ENCODE data around the gene GLIPR2. TPM values are rescaled to one million over a fixed set of nuclear protein-coding genes. Genes with fewer than 3 reads are reported as not detected.

GLIPR2 gene
- total and polyA plus RNA-seq, 2 of the 4 experiments (the other 2 are of a cell fraction): 35.8 to 43.3 TPM

GRCh38 chr9:36177571-36177970 is 41.0 kb downstream of the GLIPR2 start:
- dilution Hi-C loops (cut with HindIII; ENCODE audit: low sequenced_read_pairs, unreplicated experiment): no loop called here
- H4K20me1 ChIP-seq (ENCODE audit: insufficient read depth, low read length): no peaks in the 10 kb centered on the region

More at GRCh38 chr9:36177571-36177970, 41.0 kb downstream of the GLIPR2 start:
- Histone ChIP-seq H2BK15ac (ENCODE audit: low read depth, low read length) (no peak overlapping the region), H2BK20ac (ENCODE audit: low read depth, low read length) (no peak overlapping the region), H4K8ac (ENCODE audit: low read depth in 2 of 2, low read length in 2 of 2) (no peak overlapping the region), H4K5ac (ENCODE audit: low read depth, low read length) (no peak overlapping the region), H3K23ac (ENCODE audit: low read depth, low read length) (no peak overlapping the region), H3K36me3 (ENCODE audit: control insufficient read depth, insufficient read depth, low read length) (no peaks in the 10 kb centered on the region), H3K9ac (ENCODE audit: low read depth, low read length) (no peak overlapping the region), H2BK5ac (ENCODE audit: low read depth, low read length, poor library complexity, severe bottlenecking) (no peak overlapping the region), H3K4me1 (ENCODE audit: control insufficient read depth, insufficient read depth, low read length) (peaks cover 2% of the 10 kb centered on the region; the same call in 1 of the 2 replicates), H4K91ac (ENCODE audit: insufficient read depth, low read depth, low read length) (no peak overlapping the region), H3K14ac (replicated peaks; ENCODE audit: low read depth, low read length) (no peak overlapping the region), H2AFZ (replicated peaks; ENCODE audit: low read length, poor library complexity) (no peak overlapping the region), H3K27me3 (ENCODE audit: control insufficient read depth, insufficient read depth, low read length) (no peaks in the 10 kb centered on the region), H2AK9ac (replicated peaks; ENCODE audit: low read depth, low read length, poor library complexity) (no peak overlapping the region), H3K4ac (ENCODE audit: low read depth, low read length) (no peak overlapping the region), H3K9me1 (ENCODE audit: insufficient read depth, low read length) (no peaks in the 10 kb centered on the region), H3K79me1 (ENCODE audit: low read depth in 1 of 2, low read length in 2 of 2) (no peaks in the 10 kb centered on the region), H2BK120ac (ENCODE audit: low read depth, low read length) (no peak overlapping the region), H3K18ac (ENCODE audit: low read depth, low read length) (no peak overlapping the region), H3K4me3 (ENCODE audit: insufficient read depth, low read depth, low read length) (no peak overlapping the region), H3K27ac (ENCODE audit: insufficient read depth, low read length) (peak overlapping the region; percentile 61; the same call in 1 of the 2 replicates), H3K56ac (ENCODE audit: extremely low read depth, insufficient read depth, low read length) (no peak overlapping the region), H2AK5ac (ENCODE audit: low read depth, low read length) (no peak overlapping the region), H3K9me3 (ENCODE audit: control insufficient read depth, insufficient read depth, low read length) (peaks cover 3% of the 10 kb centered on the region; the same call in 1 of the 2 replicates), H3K4me2 (ENCODE audit: low read depth, low read length) (no peak overlapping the region)
- ChIA-PET CTCF (no interaction called here), POLR2A (ENCODE audit: unreplicated experiment) (interaction anchor here (0.6 kb wide), 1 partner anchor 78 kb away, joined by 11 read pairs; no protein-coding TSS in a partner anchor)
- DNase-seq: no peak
- ATAC-seq (ENCODE audit: low read depth): no peak
- no TSS peak for BruUV-seq (replicated peaks)
- intact Hi-C loops (cut with micrococcal nuclease) (no loop called here), in situ Hi-C loops (cut with MboI; ENCODE audit: low sequenced_read_pairs) (loop anchor here (10.0 kb wide), 1 partner anchor 213 kb away; no protein-coding TSS in a partner anchor)
- WGBS, 2 experiments (ENCODE audit: extremely low coverage in 2 of 2, insufficient read length in 1 of 2): no CpG with 5 or more reads among the region's 4 CpGs
- TF ChIP-seq SMC3 (IDR thresholded peaks at IDR 0.05; ENCODE audit: low read depth, low read length) (no peak), CTCF (conservative IDR thresholded peaks at IDR 0.05; ENCODE audit: low read depth, low read length) (no peak), NFE2L2 (IDR thresholded peaks at IDR 0.05; ENCODE audit: low read depth, low read length) (no peak), MXI1 (IDR thresholded peaks at IDR 0.05; ENCODE audit: borderline replicate concordance, low read depth, low read length) (no peak), RCOR1 (IDR thresholded peaks at IDR 0.05; ENCODE audit: insufficient replicate concordance, low read length) (no peak), CEBPB (IDR thresholded peaks at IDR 0.05; ENCODE audit: low read depth, low read length) (no peak), ELK1 (IDR thresholded peaks at IDR 0.05; ENCODE audit: borderline replicate concordance, low read depth, low read length) (no peak), BHLHE40 (IDR thresholded peaks at IDR 0.05; ENCODE audit: low read depth, low read length) (no peak), FOS (IDR thresholded peaks at IDR 0.05; ENCODE audit: low read depth, low read length) (no peak), MAZ (IDR thresholded peaks at IDR 0.05; ENCODE audit: borderline replicate concordance, low read depth, low read length) (no peak), POLR2A (IDR thresholded peaks at IDR 0.05; ENCODE audit: low read depth, low read length) (no peak), USF2 (IDR thresholded peaks at IDR 0.05; ENCODE audit: low read depth, low read length) (no peak), RAD21 (IDR thresholded peaks at IDR 0.05; ENCODE audit: low read length) (no peak)
